ENCODE measurements around the gene TRIM49.
"Not testable (repeated sequence)": the region's sequence is repeated elsewhere in the genome, so short reads cannot be mapped to it uniquely, and the experiment has no call there.

Gene TRIM49, protein sequence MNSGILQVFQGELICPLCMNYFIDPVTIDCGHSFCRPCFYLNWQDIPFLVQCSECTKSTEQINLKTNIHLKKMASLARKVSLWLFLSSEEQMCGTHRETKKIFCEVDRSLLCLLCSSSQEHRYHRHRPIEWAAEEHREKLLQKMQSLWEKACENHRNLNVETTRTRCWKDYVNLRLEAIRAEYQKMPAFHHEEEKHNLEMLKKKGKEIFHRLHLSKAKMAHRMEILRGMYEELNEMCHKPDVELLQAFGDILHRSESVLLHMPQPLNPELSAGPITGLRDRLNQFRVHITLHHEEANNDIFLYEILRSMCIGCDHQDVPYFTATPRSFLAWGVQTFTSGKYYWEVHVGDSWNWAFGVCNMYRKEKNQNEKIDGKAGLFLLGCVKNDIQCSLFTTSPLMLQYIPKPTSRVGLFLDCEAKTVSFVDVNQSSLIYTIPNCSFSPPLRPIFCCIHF

DNA sequence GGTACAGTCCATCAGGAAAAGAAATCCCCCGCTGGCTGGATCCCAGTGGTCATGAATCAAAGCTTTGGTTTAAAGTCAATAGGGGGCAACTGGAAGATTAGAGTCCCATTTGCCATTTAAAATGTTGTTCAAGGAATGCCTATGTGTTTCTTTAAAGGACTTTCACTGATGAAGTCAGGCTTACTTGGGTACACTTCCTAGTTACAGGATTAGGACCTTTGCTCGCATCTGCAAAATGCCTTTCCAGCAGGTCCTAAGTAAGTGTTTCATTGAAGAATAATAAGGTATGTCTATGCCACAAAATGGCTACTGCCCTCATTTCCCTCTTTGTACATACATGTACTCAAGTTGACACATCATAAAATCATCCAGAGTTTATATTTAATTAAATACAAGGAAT, at the start of gene TRIM49:
TSS of gene TRIM49 (minus strand) at position 101 of the 400 bp plus-strand sequence. CDS start 4,106 bp downstream, outside the sequence.
- DNase-seq = not testable (repeated sequence)

DNA sequence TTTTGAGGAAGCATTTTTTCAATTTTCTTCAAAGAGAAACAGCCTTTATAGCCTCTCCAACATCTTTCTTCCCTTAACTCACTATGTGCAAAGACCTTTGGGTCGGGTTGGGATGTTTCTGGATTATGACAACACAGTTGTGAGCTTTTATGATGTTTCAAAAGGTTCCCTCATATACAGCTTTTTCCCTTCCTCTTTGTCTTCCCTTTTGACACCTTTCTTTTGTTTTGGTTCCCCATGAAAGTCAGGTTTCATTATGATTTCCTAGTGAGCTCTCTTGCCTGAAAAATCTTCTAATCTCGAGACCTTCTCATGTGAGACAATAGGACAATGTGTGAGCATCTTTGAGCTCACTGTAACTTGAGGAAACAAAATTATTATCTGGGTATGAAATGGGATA, 18.3 kb upstream of the TRIM49 start:
- DNase-seq = not testable (repeated sequence)

DNA sequence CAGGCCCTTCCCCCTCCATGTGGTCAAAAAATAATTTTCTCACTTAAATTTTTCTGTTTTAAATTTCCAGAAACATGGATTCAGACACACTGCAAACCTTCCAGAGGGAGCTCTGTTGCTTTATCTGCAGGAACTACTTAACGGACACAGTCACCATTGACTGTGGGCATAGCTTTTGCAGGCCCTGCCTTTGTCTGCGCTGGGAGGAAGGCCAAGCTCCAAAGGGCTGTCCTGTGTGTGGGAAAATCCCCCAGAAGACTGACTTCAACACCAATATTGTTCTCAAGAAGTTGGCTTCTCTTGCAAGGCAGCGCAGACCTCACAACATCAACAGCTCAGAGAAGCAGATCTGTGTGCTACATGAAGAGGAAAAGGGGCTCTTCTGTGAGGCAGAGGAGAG, 11.6 kb upstream of the TRIM49 start:
- DNase-seq = not testable (repeated sequence)

DNA sequence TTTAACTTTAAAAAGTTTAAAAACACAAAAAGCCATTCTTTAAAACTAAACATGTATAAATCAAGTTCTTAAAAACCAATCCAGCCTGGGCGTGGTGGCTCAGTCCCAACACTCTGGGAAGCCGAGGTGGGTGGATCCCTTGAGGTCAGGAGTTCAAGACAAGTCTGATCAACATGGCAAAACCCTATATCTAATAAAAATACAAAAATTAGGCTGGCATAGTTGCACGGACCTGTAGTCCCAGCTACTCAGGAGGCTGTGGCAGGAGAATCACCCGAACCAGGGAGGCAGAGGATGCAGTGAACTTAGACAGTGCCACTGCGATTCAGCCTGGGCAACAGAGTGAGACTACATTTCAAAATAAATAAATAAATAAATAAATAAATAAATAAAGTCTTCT, 5.2 kb upstream of the TRIM49 start:
- not testable (repeated sequence) for DNase-seq

DNA sequence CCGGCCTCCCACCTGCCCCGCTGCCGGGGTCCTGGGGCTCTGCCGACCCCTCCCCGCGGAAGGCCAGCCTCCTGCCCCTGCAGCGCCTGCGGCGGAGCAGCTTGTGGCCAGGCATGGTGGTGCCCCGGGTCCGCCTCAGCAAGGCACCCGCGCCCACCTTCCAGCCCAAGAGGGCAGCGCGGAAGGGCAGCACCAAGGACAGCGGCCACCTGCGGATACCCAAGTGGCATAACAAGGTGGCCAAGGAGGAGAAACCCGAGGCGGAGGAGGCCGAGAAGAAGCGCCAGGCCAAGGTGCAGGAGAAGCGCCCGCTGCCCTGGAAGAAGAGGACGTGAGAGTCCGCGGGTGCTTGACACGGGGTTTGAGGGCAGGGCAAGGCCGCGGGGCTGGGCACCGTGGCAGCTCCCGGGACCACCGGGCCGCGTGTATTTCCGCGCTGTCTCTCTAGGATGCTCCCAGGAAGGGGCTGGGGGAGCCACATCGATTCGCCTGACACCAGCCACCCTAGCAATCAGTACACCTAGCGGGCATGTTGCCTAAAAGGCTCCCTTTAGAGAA, 20.8 kb downstream of the TRIM49 start:
- not testable (repeated sequence) for DNase-seq

DNA sequence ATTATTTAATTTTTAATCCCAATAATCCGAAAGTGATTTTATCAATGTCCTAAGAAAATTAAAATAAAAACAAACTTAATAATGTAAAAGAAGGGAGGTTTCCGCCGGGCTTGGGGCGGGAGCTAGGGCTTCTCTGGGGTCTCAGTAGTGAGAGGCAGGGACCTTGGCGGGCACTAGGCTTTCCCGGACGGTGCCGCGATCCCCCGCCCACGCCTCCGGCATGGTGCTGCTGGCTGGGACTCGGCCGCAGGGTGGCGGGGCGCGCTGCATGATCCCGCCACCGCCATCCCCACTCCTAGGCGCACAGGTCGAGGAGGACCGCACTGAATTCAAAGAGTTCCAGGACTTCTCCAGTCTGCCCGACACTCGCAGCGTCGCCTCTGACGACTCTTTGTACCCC, 22.6 kb downstream of the TRIM49 start:
- not testable (repeated sequence) for DNase-seq

DNA sequence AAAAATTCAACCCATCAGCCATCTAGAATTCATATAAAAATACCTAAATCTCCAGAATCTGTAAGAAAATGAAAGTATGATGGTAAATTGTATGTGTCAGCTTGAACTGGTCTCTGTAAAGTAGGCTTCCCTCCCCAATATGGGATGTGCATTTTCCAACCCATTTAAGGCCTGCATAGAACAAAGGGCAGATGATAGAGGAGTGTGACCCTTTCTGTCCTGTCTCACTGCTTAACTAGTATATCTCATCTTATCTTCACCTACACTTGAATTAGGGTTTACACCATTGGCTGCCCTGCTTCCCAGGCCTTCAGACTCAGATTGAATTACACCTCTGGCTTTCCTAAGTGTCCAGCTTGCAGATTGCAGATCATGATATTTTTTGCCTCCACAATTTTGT, 57.6 kb downstream of the TRIM49 start:
- not testable (repeated sequence) for DNase-seq
